ENCODE results near the gene DCLK1.

DNA sequence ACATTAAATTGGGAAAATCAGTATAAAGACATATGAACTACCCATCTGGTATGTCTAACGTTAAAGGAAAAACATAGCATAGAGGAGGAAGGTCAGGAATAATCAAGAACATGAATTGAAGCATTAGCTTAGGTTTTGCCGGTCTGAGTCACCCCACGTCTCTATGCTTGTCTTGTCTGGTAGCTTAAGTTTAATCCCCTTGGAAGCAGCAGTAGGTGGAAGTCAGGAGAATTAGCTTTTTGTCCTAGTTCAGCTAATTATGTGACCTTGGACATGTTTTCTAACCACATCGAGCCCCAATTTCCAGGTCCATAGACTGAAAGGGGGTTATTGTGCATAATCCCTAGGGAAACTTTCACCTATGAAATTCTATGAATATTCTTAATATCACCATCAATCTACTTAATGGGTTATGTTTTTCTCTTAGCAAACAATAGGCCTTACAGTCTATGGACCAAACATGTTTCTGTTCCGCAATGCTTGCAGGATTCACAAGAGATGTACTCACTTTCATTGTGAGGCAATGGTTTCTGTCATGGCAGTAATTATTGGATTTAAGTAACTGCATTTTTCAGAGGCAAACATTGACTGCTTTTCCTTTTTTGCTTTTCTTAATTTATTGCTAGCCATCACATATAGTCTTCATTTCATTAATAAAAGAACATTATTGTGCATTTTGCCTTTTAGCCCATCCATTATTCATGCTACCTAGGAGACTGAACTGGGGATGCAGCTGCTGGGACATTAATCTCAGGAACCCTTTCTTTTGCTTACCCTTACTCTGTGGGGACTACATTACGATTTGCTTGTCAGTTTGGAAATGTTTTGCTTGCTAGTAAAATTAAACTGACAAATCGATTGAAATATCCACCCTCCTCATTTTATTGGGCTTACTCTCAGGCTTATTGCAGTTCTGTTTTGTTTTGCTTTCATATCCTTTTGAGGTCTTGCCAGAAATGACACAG, 349.9 kb downstream of the DCLK1 start:
- TF ChIP-seq POLR2A (IDR thresholded peaks at IDR 0.05; ENCODE audit: low read length) (no peak), GATA1 (IDR thresholded peaks at IDR 0.05; ENCODE audit: low read depth, low read length) (no peak)

All from erythroblast (primary cell).